WI38 (cell line): ENCODE results near the gene LRMDA.

Source experiments
- H3K4me3 ChIP-seq: 2 replicates; pipeline ENCODE4 v1.5.1; 2011; ENCODE audit warnings: low read depth, mild to moderate bottlenecking, control low read depth, low read length
- TF ChIP-seq, protein P1 (sequence below): IDR thresholded peaks from 2 replicates; pipeline ENCODE4 v1.5.1; 2012; ENCODE audit warnings: low read depth, mild to moderate bottlenecking, control low read depth, low read length

The LRMDA gene

DNA sequence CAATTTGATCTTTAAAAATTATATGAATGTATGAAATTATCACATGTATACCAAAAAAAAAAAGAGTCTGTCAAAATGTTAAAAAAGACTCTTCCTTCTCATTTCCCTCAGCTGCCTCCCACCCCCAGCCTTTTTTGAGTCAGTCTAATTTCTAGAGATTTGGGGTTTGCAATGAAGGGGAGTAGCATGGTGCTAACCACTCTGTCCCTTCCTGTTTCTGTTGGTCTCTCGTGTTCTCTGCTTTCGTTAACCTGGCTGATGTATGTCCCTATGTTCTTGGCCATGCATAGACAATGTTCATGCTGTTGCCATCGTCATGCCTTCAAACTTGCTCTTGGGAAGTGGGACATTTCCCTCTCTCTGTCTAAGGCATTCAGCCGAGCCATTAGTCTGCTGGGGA lies 474.1 kb downstream of the LRMDA start:
- TF ChIP-seq, protein P1, sequence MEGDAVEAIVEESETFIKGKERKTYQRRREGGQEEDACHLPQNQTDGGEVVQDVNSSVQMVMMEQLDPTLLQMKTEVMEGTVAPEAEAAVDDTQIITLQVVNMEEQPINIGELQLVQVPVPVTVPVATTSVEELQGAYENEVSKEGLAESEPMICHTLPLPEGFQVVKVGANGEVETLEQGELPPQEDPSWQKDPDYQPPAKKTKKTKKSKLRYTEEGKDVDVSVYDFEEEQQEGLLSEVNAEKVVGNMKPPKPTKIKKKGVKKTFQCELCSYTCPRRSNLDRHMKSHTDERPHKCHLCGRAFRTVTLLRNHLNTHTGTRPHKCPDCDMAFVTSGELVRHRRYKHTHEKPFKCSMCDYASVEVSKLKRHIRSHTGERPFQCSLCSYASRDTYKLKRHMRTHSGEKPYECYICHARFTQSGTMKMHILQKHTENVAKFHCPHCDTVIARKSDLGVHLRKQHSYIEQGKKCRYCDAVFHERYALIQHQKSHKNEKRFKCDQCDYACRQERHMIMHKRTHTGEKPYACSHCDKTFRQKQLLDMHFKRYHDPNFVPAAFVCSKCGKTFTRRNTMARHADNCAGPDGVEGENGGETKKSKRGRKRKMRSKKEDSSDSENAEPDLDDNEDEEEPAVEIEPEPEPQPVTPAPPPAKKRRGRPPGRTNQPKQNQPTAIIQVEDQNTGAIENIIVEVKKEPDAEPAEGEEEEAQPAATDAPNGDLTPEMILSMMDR: no peak
- H3K4me3 ChIP-seq: no peak overlapping the region

DNA sequence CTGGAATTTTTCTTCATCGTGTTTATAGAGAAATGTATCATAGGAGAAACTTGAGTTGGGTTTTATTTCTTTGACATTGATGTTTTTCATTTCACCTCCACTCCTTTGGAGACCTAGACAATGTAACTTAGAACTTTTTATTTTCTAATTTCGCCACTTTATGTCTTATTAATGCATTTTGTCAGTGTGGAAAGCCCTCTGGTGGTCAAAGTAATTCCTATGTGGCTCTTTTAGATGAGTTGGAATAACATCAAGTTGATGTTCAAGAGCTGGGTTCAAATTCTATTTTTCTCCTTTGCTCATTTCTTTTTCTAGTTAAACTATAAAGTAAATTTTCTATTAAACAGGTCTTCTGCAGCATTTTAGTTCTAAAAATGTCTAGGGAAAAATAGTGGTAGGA lies 478.6 kb downstream of the LRMDA start:
- H3K4me3 ChIP-seq: no peak overlapping the region
- TF ChIP-seq, protein P1: no peak; the same call in 1 of the 2 replicates

GRCh38 chr10:75911426-75911825 lies 480.0 kb downstream of the LRMDA start:
- TF ChIP-seq, protein P1: no peak
- no peak overlapping the region for H3K4me3 ChIP-seq

- TF ChIP-seq, protein P1: no peak
- H3K4me3 ChIP-seq: no peak overlapping the region
These were observed 485.5 kb downstream of the LRMDA start for GRCh38 chr10:75916906-75917305.

DNA sequence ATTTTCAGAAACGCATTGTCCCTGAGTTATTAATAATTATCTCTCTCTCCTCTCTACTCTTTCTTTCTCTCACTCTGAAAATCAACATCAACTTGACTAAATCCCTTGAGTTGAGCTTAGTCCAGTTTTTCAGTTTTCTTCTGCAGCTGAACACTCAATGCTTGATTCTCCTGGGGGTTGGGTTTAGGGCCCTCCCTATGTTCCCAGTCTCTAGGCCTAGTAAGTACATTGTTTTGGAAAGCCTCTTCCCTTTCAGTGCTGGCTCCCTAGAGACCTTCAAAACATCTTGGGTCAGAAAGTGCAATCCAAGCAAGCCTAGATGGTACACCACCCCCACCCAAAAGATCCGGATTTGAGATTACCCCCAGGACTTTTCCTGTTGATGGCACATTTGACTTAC lies 488.5 kb downstream of the LRMDA start:
- H3K4me3 ChIP-seq: no peak overlapping the region
- TF ChIP-seq, protein P1: no peak

DNA sequence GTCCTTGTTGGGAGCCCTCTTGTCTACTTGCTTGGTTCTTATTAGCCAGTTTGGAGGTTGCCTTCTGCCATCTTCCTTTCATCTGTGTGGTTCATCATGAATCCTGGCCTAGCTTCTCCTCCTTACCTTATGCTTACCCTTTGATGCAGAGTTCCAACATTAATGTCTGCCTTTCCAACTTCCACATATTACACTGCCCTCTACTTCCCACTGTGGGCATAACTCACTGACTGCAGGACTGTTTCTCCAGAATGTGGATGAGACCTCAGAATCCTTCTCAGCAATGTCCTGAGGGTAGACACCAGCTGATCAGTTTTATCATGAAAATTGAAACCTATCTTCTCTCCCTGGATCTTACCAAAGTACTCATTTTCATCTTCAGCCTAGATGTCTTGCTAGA lies 491.0 kb downstream of the LRMDA start:
- TF ChIP-seq, protein P1: no peak
- H3K4me3 ChIP-seq: no peak overlapping the region

- TF ChIP-seq, protein P1: no peak
- H3K4me3 ChIP-seq: no peak overlapping the region
These were observed 493.0 kb downstream of the LRMDA start for GRCh38 chr10:75924309-75924902.
